ENCODE data around the gene PUS3.
A peak's percentile ranks its signal among the peaks of the same experiment; 100 is the strongest.

PUS3 gene

DNA sequence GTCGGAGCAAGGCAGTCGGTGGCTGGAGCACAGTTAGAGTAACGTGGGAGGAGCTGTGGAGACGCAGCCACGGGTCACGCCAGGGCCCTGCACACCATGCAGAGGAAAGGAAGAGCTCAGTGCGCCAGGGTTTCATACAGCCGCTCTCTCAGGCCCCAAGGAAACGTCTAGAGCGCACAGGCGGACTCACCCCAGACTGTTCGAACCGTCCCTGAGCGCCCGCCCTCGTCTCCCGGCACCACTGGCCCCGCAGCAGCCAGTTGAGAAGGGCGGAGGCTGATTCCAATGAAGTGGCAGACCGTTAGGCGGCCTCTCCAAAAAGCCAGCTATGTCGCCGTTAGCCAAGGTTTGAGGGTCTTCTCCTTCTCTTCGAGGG, 16.0 kb downstream of the PUS3 start:
- Histone ChIP-seq H3K4me1 (ENCODE audit: control insufficient read depth, insufficient read depth, low read length) (no peaks in the 10 kb centered on the region), H3K9me3 (ENCODE audit: control insufficient read depth, insufficient read depth, low read depth, low read length) (no peaks in the 10 kb centered on the region), H3K27ac (ENCODE audit: extremely low read depth, low read depth, low read length) (no peak overlapping the region), H3K4me3 (ENCODE audit: low read depth, low read length) (no peak overlapping the region), H3K36me3 (ENCODE audit: control insufficient read depth in 2 of 2, insufficient read depth in 1 of 2, low read length in 2 of 2) (no peaks in the 10 kb centered on the region)
- 0 out of 2 replicates have a peak, but pooled peaks have one; percentile 41 for TF ChIP-seq ZNF202 (tag by site-specific recombination; IDR thresholded peaks at IDR 0.05; ENCODE audit: borderline replicate concordance)
- TF ChIP-seq ZNF571 (tag by site-specific recombination; IDR thresholded peaks at IDR 0.05) = no peak
- CTCF ChIA-PET = interaction anchor here (1.1 to 1.4 kb wide), 2 partner anchors 8 to 11 kb away, joined by 3 read pairs; no protein-coding TSS in a partner anchor
- POLR2A ChIA-PET = interaction anchor here (0.7 to 1.7 kb wide), 9 partner anchors 8 to 1140 kb away, joined by 3 to 26 read pairs (median 4); partner anchors contain the start of genes CHEK1 and PUS3

DNA sequence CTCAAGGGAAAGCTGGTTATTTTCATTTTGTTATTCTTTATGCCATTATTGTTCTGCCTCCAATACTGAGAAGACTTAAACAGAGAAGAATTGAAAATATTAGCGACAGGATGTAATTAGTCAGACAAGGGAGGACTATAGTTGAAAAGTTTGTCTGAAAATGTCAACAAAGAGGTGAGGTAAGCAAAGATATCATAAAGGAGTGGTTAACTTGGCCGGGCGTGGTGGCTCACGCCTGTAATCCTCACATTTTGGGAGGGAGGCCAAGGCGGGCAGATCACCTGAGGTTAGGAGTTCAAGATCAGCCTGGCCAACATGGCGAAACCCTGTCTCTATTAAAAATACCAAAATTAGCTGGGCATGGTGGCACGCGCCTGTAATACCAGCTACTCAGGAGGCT, 19.6 kb downstream of the PUS3 start:
- Histone ChIP-seq H3K27ac (ENCODE audit: extremely low read depth, low read depth, low read length) (no peak overlapping the region), H3K36me3 (ENCODE audit: control insufficient read depth in 2 of 2, insufficient read depth in 1 of 2, low read length in 2 of 2) (no peaks in the 10 kb centered on the region), H3K4me1 (ENCODE audit: control insufficient read depth, insufficient read depth, low read length) (no peaks in the 10 kb centered on the region), H3K4me3 (ENCODE audit: low read depth, low read length) (no peak overlapping the region), H3K9me3 (ENCODE audit: control insufficient read depth, insufficient read depth, low read depth, low read length) (no peaks in the 10 kb centered on the region)
- TF ChIP-seq ZNF670 (tag by site-specific recombination; IDR thresholded peaks at IDR 0.05; ENCODE audit: low read depth) (no peak), KLF1 (tag by site-specific recombination; IDR thresholded peaks at IDR 0.05) (peak; percentile 63; the same call in 1 of the 2 replicates)
- TF ChIP-seq, protein P1, sequence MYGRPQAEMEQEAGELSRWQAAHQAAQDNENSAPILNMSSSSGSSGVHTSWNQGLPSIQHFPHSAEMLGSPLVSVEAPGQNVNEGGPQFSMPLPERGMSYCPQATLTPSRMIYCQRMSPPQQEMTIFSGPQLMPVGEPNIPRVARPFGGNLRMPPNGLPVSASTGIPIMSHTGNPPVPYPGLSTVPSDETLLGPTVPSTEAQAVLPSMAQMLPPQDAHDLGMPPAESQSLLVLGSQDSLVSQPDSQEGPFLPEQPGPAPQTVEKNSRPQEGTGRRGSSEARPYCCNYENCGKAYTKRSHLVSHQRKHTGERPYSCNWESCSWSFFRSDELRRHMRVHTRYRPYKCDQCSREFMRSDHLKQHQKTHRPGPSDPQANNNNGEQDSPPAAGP (tag by site-specific recombination; IDR thresholded peaks at IDR 0.05) = 0 out of 2 replicates have a peak, but pooled peaks have one; percentile 36
- ChIA-PET CTCF (interaction anchor here (0.6 to 0.7 kb wide), 3 partner anchors 87 to 529 kb away, joined by 3 to 7 read pairs (median 3); no protein-coding TSS in a partner anchor), POLR2A (no interaction called here)

DNA sequence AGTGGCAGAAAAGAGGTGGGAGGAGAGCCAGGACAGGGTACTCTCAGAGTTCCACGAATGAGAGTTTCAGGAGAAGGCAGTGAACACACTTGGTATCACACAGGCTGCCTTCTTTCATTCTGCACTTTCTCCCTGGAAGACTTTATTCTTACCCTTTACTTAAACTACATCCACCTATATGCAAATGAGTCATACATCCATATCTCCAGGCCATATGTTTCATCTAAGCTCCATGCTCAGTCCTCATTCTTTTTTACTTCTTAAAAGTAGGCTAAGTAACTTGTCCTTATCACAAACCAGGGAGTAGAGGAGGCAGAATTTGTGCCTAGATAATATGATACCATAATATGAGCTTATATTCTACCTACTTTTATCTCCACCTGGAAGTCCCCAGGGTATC, 21.7 kb downstream of the PUS3 start:
- TF ChIP-seq ZSCAN30 (tag by site-specific recombination; IDR thresholded peaks at IDR 0.05) = no peak
- TF ChIP-seq ZNF175 (tag by site-specific recombination; IDR thresholded peaks at IDR 0.05) = no peak
- TF ChIP-seq, protein P2, sequence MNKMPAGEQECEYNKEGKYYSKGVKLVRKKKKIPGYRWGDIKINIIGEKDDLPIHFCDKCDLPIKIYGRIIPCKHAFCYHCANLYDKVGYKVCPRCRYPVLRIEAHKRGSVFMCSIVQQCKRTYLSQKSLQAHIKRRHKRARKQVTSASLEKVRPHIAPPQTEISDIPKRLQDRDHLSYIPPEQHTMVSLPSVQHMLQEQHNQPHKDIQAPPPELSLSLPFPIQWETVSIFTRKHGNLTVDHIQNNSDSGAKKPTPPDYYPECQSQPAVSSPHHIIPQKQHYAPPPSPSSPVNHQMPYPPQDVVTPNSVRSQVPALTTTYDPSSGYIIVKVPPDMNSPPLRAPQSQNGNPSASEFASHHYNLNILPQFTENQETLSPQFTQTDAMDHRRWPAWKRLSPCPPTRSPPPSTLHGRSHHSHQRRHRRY (tag by site-specific recombination; IDR thresholded peaks at IDR 0.05) = no peak
- TF ChIP-seq, protein P3, sequence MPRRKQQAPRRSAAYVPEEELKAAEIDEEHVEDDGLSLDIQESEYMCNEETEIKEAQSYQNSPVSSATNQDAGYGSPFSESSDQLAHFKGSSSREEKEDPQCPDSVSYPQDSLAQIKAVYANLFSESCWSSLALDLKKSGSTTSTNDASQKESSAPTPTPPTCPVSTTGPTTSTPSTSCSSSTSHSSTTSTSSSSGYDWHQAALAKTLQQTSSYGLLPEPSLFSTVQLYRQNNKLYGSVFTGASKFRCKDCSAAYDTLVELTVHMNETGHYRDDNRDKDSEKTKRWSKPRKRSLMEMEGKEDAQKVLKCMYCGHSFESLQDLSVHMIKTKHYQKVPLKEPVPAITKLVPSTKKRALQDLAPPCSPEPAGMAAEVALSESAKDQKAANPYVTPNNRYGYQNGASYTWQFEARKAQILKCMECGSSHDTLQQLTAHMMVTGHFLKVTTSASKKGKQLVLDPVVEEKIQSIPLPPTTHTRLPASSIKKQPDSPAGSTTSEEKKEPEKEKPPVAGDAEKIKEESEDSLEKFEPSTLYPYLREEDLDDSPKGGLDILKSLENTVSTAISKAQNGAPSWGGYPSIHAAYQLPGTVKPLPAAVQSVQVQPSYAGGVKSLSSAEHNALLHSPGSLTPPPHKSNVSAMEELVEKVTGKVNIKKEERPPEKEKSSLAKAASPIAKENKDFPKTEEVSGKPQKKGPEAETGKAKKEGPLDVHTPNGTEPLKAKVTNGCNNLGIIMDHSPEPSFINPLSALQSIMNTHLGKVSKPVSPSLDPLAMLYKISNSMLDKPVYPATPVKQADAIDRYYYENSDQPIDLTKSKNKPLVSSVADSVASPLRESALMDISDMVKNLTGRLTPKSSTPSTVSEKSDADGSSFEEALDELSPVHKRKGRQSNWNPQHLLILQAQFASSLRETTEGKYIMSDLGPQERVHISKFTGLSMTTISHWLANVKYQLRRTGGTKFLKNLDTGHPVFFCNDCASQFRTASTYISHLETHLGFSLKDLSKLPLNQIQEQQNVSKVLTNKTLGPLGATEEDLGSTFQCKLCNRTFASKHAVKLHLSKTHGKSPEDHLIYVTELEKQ (tag by site-specific recombination; IDR thresholded peaks at IDR 0.05; ENCODE audit: borderline replicate concordance) = no peak
- no peak for TF ChIP-seq ZBTB21 (tag by site-specific recombination; IDR thresholded peaks at IDR 0.05)
- no peak for TF ChIP-seq KLF8 (tag by site-specific recombination; IDR thresholded peaks at IDR 0.05)
- Histone ChIP-seq H3K4me3 (ENCODE audit: low read depth, low read length) (no peak overlapping the region), H3K27ac (ENCODE audit: extremely low read depth, low read depth, low read length) (no peak overlapping the region), H3K9me3 (ENCODE audit: control insufficient read depth, insufficient read depth, low read depth, low read length) (no peaks in the 10 kb centered on the region), H3K36me3 (ENCODE audit: control insufficient read depth in 2 of 2, insufficient read depth in 1 of 2, low read length in 2 of 2) (no peaks in the 10 kb centered on the region), H3K4me1 (ENCODE audit: control insufficient read depth, insufficient read depth, low read length) (no peaks in the 10 kb centered on the region)
- ChIA-PET CTCF (interaction anchor here (0.6 to 2.5 kb wide), 3 partner anchors 10 to 788 kb away, joined by 3 to 7 read pairs (median 5); no protein-coding TSS in a partner anchor), POLR2A (interaction anchor here (0.9 kb wide), 1 partner anchor 260 kb away, joined by 5 read pairs; no protein-coding TSS in a partner anchor)

DNA sequence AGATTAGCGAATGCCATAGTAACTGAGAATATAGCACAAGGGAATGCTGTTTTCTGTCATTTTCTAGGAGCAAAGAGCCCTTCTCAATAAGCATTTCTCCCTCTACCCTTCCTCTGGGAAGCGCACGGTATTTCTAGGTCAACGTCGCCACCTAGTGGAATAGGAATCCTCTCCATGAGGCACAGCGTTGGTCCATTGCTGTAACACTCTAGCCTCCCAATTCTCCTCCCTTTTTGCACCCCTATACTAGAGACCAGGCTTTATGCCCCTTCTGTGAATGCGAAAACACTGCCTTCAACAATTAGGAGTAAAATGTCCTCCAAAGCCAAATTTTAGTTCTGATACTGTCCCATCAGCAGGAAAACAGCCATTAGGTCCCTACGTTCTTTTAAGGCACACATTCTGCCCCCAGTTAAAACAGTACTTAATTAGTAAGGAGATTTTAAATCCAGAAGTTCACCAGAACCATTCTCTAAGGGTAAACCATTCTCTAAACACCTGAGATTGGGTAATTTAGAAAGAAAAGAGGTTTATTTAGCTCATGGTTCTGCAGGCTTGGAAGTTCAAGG, 28.4 kb downstream of the PUS3 start:
- TF ChIP-seq GLIS1 (tag by site-specific recombination; IDR thresholded peaks at IDR 0.05) (0 out of 2 replicates have a peak, but pooled peaks have one; percentile 24), ZIC2 (tag by site-specific recombination; IDR thresholded peaks at IDR 0.05) (no peak), ZNF654 (tag by site-specific recombination; IDR thresholded peaks at IDR 0.05; ENCODE audit: low read depth) (peak; percentile 93)
- TF ChIP-seq, protein P4, sequence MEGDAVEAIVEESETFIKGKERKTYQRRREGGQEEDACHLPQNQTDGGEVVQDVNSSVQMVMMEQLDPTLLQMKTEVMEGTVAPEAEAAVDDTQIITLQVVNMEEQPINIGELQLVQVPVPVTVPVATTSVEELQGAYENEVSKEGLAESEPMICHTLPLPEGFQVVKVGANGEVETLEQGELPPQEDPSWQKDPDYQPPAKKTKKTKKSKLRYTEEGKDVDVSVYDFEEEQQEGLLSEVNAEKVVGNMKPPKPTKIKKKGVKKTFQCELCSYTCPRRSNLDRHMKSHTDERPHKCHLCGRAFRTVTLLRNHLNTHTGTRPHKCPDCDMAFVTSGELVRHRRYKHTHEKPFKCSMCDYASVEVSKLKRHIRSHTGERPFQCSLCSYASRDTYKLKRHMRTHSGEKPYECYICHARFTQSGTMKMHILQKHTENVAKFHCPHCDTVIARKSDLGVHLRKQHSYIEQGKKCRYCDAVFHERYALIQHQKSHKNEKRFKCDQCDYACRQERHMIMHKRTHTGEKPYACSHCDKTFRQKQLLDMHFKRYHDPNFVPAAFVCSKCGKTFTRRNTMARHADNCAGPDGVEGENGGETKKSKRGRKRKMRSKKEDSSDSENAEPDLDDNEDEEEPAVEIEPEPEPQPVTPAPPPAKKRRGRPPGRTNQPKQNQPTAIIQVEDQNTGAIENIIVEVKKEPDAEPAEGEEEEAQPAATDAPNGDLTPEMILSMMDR (tag by site-specific recombination; IDR thresholded peaks at IDR 0.05) = peak; percentile 56; the same call in 1 of the 2 replicates
- Histone ChIP-seq H3K9me3 (ENCODE audit: control insufficient read depth, insufficient read depth, low read depth, low read length) (no peaks in the 10 kb centered on the region), H3K27ac (ENCODE audit: extremely low read depth, low read depth, low read length) (no peak overlapping the region), H3K4me3 (ENCODE audit: low read depth, low read length) (no peak overlapping the region), H3K36me3 (ENCODE audit: control insufficient read depth in 2 of 2, insufficient read depth in 1 of 2, low read length in 2 of 2) (no peaks in the 10 kb centered on the region), H3K4me1 (ENCODE audit: control insufficient read depth, insufficient read depth, low read length) (no peaks in the 10 kb centered on the region)
- POLR2A ChIA-PET = no interaction called here
- CTCF ChIA-PET = interaction anchor here (0.7 to 1.9 kb wide), 9 partner anchors 13 to 1407 kb away, joined by 3 to 7 read pairs (median 4); no protein-coding TSS in a partner anchor

Measured in HEK293 (cell line).